GM12873 (cell line): ENCODE data around the gene PTCRA.

ENCODE experiments used
- TF ChIP-seq, protein P1 (sequence below): IDR thresholded peaks from 2 replicates; pipeline ENCODE4 v1.5.1; 2012; ENCODE audit warnings: low read depth, mild to moderate bottlenecking, moderate library complexity, low read length, control low read depth; ENCODE audit not compliant: insufficient read depth; ENCODE audit errors: missing control alignments

Gene PTCRA

DNA sequence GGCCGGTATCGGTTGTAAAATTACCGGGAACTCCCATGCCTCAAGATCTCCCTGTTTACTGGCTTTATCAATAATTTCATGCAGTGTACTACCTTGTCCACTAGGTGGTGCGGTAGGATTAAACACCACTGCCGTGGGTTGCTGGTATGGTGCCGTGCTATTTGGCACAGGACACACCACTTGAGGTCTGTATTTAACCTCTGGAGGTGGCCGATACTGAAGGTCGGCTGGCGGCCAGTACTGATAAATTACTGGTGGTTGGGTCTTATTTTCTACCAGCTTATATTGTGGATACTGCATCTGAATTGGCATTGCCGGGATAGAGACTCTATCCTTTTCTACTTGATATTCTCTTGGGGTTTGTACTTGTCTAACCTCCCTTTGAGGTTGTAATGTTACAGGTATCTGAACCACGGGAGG, 14.3 kb upstream of the PTCRA start:
- TF ChIP-seq, protein P1, sequence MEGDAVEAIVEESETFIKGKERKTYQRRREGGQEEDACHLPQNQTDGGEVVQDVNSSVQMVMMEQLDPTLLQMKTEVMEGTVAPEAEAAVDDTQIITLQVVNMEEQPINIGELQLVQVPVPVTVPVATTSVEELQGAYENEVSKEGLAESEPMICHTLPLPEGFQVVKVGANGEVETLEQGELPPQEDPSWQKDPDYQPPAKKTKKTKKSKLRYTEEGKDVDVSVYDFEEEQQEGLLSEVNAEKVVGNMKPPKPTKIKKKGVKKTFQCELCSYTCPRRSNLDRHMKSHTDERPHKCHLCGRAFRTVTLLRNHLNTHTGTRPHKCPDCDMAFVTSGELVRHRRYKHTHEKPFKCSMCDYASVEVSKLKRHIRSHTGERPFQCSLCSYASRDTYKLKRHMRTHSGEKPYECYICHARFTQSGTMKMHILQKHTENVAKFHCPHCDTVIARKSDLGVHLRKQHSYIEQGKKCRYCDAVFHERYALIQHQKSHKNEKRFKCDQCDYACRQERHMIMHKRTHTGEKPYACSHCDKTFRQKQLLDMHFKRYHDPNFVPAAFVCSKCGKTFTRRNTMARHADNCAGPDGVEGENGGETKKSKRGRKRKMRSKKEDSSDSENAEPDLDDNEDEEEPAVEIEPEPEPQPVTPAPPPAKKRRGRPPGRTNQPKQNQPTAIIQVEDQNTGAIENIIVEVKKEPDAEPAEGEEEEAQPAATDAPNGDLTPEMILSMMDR, result peak; percentile 79

DNA sequence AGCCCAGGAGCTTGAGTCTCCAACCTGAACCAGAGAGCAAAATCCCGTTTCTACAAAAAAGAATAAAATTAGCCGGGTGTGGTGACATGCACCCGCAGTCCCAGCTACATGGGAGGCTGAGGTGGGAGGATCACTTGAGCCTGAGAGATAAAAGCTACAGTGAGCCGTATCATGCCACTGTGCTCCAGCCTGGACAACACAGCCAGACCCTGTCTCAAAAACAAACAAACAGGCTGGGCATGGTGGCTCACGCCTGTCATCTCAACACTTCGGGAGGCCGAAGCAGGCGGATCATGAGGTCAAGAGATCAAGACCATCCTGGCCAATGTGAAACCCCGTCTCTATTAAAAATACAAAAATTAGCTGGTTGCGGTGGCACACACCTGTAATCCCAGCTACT, 11.4 kb upstream of the PTCRA start:
- TF ChIP-seq, protein P1, result no peak

DNA sequence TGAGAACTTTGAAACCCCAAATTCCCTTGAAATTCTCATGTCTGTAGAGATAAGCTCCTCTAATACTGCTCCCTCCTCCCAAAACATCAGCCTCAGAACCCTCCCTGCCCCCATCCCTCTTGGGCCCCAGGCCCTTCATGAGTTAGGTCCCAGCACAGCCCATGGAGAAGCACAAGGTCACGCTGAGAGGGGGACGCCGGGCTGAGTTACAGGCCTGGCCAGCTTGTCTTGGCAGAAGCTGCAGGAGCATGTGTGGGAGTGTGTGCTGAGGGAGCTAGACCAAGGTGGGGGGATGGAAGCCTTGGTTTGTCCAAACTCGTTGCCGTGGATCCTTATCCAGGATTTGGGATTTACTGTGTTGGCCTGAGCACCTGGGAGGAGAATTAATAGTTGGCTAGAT, 8.5 kb upstream of the PTCRA start:
- TF ChIP-seq, protein P1, result no peak

DNA sequence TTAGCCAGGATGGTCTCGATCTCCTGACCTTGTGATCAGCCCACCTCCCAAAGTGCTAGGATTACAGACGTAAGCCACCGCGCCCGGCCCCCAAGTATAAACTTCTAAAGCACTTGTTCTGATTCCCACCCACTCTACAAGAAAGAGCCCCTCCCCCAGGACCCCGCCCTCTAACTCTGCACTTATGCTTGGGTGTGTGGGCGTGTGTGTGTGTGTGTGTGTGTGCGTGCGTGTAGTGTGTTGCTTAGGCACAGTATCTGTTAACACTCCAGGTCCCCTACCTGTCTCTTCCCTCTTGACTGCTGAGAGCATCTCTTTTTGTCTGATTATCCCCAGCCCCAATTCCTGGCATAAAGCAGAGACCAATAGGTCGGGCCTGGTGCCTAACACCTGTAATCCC, 6.0 kb upstream of the PTCRA start:
- TF ChIP-seq, protein P1, result no peak

DNA sequence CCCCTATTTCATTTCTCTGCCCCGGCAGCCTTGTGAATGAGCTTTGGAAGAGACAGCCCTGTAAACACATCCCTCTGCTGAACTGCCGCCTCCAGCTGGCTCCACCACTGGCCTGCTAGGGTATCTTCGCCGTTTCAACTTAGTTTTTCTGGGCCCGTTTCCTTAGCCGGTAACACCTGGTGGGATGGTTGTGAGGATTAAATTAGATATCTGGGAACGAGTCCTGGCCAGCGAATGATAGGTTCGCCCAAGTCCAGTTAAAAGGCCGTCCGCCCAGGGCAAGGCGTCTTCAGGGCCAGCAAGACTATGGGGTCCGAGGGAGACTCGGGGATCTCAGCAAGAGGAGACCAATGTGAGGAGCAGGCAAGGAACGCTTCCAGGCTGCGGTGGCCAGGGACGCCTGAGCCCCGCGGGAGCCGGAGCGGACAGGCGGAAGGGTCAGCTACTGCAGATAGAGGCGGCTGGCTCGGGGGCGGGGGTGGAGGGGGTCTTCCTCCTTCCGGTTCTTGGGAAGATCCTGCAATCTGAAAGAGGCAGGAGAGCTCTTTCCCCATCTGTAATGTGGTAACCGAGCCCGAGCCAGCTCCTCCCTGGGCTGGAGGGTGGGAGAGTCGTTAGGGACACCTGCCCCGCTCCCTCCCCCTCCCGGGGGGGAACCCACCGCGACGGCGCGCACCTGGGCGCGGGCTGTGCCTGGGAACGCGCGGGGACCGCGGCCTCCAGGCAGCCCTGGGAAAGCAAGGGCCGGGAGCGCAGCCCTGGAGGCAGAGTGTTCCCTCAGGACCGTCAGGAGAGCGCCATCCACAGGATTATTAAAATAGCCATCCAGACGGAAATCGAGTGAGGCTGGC, 4.5 kb upstream of the PTCRA start:
- TF ChIP-seq, protein P1, result no peak

DNA sequence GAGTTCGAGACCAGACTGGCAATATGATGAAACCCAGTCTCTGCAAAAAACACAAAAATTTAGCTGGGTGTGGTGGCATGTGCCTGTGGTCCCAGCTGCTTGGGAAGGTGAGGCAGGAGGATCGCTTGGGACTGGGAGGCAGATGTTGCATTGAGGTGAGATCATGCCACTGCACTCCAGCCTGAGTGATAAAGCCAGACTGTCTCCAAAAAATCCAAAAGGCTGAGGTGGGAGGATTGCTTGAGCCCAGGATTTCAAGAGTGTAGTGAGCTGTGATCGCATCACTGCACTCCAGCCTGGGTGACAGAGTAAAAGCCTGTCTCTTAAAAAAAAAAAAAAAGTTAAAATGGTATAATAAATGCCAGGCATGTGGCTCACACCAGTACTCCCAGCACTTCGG, 1.3 kb upstream of the PTCRA start:
- TF ChIP-seq, protein P1, result no peak

DNA sequence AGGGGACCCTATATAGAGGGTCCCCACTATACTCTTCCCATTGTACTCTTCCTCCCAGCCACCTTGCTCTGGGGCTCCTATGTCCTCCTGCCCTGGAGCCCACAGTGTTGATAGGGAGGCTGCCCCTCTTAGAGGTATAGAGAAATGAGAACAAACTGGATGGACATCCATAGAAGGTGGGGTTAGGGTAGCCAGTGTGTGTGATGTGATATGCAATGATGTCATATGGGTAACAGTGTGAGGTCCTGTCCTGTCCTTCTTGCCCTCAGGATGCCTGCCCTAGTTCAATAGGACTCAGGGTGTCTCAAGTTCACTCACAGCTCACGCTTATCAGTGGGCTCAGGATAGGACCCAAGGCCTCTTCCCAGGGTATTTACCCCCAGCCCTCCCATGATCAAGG, 435 bp downstream of the PTCRA start:
- TF ChIP-seq, protein P1, result no peak
